ENCODE measurements around the gene ANKRD12. TPM values are rescaled to one million over a fixed set of nuclear protein-coding genes. Genes with fewer than 3 reads are reported as not detected.

The ANKRD12 gene
- total RNA-seq, 1 experiment from 2014 or later = 43.4 TPM

DNA sequence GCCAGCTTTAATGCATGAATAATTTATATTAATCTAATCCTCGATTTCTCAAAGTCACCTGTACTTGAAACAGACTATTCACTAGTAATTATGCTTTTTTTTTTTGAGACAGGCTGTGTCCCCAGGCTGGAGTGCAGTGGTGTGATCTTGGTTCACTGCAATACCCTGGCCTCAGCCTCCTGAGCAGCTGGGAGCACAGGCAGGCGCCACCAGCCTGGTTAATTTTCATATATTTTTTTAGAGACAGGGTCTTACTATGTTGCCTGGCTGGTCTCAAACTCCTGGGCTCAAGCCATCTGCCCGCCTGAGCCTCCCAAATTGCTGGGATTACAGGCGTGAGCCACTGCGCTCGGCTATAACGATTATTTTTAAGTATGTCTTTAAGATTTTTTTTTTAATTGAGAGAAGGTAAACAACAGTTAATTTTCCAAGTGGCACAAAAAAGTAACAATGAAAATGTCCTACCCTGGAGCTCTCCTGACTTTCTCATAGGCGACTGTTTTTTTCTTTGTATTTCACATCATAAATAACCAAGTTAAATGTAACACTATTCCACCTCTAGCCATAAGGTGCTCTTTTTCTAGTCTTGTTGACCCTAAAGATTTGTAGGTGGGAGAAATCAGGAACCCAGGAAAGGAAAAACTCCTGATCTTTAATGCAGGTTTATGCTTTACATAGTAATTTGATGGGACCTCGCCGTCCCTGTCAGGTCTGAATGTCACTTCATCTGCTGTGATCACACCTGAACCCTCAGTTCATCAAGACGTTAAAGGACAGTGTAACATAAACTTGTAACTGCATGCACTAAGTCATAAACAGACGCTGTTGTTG, 1.3 kb upstream of the ANKRD12 start:
- ATAC-seq (no peak), DNase-seq (ENCODE audit: low spot score) (no peak)
- no peaks in the 10 kb centered on the region for H3K9me3 Mint-ChIP-seq
- H3K27me3 Mint-ChIP-seq (ENCODE audit: low read depth) = no peaks in the 10 kb centered on the region
- peak overlapping the region; percentile 91 for H3K4me3 Mint-ChIP-seq
- H3K27ac Mint-ChIP-seq = peak overlapping the region; percentile 99
- CTCF ChIA-PET = interaction anchor here (2.0 kb wide), 1 partner anchor 268 kb away, joined by 4 read pairs; no protein-coding TSS in a partner anchor
- POLR2A ChIA-PET = interaction anchor here (0.7 to 2.4 kb wide), 6 partner anchors 13 to 269 kb away, joined by 3 to 10 read pairs (median 4); partner anchors contain the start of gene TWSG1
- H3K4me1 Mint-ChIP-seq = peaks cover 30% of the 10 kb centered on the region
- peaks cover 28% of the 10 kb centered on the region for H3K36me3 Mint-ChIP-seq
- no peak for TF ChIP-seq CBFB (CRISPR knock-in tag; IDR thresholded peaks at IDR 0.05; ENCODE audit: low read depth)
- TF ChIP-seq CREB1 (CRISPR knock-in tag; IDR thresholded peaks at IDR 0.05) = no peak
- TF ChIP-seq FOXP1 (CRISPR knock-in tag; IDR thresholded peaks at IDR 0.05; ENCODE audit: borderline replicate concordance) = no peak
- TF ChIP-seq, protein P1, sequence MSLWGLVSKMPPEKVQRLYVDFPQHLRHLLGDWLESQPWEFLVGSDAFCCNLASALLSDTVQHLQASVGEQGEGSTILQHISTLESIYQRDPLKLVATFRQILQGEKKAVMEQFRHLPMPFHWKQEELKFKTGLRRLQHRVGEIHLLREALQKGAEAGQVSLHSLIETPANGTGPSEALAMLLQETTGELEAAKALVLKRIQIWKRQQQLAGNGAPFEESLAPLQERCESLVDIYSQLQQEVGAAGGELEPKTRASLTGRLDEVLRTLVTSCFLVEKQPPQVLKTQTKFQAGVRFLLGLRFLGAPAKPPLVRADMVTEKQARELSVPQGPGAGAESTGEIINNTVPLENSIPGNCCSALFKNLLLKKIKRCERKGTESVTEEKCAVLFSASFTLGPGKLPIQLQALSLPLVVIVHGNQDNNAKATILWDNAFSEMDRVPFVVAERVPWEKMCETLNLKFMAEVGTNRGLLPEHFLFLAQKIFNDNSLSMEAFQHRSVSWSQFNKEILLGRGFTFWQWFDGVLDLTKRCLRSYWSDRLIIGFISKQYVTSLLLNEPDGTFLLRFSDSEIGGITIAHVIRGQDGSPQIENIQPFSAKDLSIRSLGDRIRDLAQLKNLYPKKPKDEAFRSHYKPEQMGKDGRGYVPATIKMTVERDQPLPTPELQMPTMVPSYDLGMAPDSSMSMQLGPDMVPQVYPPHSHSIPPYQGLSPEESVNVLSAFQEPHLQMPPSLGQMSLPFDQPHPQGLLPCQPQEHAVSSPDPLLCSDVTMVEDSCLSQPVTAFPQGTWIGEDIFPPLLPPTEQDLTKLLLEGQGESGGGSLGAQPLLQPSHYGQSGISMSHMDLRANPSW (CRISPR knock-in tag; conservative IDR thresholded peaks at IDR 0.05; ENCODE audit: low read depth) = no peak
- no peak for TF ChIP-seq ELF4 (CRISPR knock-in tag; IDR thresholded peaks at IDR 0.05; ENCODE audit: low read depth)
- TF ChIP-seq, protein P2, sequence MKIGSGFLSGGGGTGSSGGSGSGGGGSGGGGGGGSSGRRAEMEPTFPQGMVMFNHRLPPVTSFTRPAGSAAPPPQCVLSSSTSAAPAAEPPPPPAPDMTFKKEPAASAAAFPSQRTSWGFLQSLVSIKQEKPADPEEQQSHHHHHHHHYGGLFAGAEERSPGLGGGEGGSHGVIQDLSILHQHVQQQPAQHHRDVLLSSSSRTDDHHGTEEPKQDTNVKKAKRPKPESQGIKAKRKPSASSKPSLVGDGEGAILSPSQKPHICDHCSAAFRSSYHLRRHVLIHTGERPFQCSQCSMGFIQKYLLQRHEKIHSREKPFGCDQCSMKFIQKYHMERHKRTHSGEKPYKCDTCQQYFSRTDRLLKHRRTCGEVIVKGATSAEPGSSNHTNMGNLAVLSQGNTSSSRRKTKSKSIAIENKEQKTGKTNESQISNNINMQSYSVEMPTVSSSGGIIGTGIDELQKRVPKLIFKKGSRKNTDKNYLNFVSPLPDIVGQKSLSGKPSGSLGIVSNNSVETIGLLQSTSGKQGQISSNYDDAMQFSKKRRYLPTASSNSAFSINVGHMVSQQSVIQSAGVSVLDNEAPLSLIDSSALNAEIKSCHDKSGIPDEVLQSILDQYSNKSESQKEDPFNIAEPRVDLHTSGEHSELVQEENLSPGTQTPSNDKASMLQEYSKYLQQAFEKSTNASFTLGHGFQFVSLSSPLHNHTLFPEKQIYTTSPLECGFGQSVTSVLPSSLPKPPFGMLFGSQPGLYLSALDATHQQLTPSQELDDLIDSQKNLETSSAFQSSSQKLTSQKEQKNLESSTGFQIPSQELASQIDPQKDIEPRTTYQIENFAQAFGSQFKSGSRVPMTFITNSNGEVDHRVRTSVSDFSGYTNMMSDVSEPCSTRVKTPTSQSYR (CRISPR knock-in tag; IDR thresholded peaks at IDR 0.05) = no peak
- TF ChIP-seq, protein P3, sequence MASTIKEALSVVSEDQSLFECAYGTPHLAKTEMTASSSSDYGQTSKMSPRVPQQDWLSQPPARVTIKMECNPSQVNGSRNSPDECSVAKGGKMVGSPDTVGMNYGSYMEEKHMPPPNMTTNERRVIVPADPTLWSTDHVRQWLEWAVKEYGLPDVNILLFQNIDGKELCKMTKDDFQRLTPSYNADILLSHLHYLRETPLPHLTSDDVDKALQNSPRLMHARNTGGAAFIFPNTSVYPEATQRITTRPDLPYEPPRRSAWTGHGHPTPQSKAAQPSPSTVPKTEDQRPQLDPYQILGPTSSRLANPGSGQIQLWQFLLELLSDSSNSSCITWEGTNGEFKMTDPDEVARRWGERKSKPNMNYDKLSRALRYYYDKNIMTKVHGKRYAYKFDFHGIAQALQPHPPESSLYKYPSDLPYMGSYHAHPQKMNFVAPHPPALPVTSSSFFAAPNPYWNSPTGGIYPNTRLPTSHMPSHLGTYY (CRISPR knock-in tag; IDR thresholded peaks at IDR 0.05) = no peak

DNA sequence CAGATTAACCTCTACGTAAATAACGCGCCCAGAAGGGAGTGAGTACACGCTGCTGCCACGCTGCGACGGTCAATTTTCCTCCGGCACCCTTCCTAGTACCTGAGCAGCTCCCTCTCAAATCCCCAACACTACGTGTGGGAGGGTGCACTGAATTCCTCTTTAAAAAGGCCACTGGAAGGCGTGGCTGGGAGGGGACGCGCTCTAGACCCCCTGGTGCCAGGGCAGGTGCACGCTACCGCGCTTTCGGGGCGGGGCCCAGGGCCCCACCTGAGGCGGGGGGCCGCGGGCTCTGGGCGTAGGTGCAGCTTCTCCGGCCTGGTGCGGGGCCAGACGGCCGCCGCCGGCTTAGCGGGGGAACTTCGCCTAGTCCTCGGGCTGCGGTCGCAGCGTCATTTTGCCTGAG, 668 bp upstream of the ANKRD12 start:
- DNase-seq (ENCODE audit: low spot score) = peak; percentile 83
- peak; percentile 62 for ATAC-seq
- TF ChIP-seq EMX1 (CRISPR knock-in tag; IDR thresholded peaks at IDR 0.05) (0 out of 2 replicates have a peak, but pooled peaks have one; percentile 30), TEAD1 (CRISPR knock-in tag; IDR thresholded peaks at IDR 0.05) (peak; percentile 45; the same call in 1 of the 2 replicates), SP1 (CRISPR knock-in tag; conservative IDR thresholded peaks at IDR 0.05) (no peak; the same call in 1 of the 2 replicates), PRRX2 (CRISPR knock-in tag; IDR thresholded peaks at IDR 0.05) (0 out of 2 replicates have a peak, but pooled peaks have one; percentile 25), TP53 (CRISPR knock-in tag; IDR thresholded peaks at IDR 0.05) (no peak), ZNF263 (CRISPR knock-in tag; IDR thresholded peaks at IDR 0.05; ENCODE audit: low read depth) (no peak), NFE2L1 (CRISPR knock-in tag; IDR thresholded peaks at IDR 0.05) (no peak), RELA (CRISPR knock-in tag; IDR thresholded peaks at IDR 0.05; ENCODE audit: borderline replicate concordance) (peak; percentile 34; the same call in 1 of the 2 replicates), ZNF416 (CRISPR knock-in tag; IDR thresholded peaks at IDR 0.05) (0 out of 2 replicates have a peak, but pooled peaks have one; percentile 4), GRHL2 (CRISPR knock-in tag; IDR thresholded peaks at IDR 0.05; ENCODE audit: insufficient replicate concordance, severe bottlenecking) (no peak), CREM (CRISPR knock-in tag; IDR thresholded peaks at IDR 0.05) (0 out of 2 replicates have a peak, but pooled peaks have one; percentile 12)
- TF ChIP-seq, protein P4, sequence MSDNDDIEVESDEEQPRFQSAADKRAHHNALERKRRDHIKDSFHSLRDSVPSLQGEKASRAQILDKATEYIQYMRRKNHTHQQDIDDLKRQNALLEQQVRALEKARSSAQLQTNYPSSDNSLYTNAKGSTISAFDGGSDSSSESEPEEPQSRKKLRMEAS (CRISPR knock-in tag; IDR thresholded peaks at IDR 0.05) = peak; percentile 13; the same call in 1 of the 2 replicates
- TF ChIP-seq, protein P5, sequence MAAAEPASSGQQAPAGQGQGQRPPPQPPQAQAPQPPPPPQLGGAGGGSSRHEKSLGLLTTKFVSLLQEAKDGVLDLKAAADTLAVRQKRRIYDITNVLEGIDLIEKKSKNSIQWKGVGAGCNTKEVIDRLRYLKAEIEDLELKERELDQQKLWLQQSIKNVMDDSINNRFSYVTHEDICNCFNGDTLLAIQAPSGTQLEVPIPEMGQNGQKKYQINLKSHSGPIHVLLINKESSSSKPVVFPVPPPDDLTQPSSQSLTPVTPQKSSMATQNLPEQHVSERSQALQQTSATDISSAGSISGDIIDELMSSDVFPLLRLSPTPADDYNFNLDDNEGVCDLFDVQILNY (CRISPR knock-in tag; IDR thresholded peaks at IDR 0.05) = peak; percentile 50; the same call in 1 of the 2 replicates
- TF ChIP-seq, protein P6, sequence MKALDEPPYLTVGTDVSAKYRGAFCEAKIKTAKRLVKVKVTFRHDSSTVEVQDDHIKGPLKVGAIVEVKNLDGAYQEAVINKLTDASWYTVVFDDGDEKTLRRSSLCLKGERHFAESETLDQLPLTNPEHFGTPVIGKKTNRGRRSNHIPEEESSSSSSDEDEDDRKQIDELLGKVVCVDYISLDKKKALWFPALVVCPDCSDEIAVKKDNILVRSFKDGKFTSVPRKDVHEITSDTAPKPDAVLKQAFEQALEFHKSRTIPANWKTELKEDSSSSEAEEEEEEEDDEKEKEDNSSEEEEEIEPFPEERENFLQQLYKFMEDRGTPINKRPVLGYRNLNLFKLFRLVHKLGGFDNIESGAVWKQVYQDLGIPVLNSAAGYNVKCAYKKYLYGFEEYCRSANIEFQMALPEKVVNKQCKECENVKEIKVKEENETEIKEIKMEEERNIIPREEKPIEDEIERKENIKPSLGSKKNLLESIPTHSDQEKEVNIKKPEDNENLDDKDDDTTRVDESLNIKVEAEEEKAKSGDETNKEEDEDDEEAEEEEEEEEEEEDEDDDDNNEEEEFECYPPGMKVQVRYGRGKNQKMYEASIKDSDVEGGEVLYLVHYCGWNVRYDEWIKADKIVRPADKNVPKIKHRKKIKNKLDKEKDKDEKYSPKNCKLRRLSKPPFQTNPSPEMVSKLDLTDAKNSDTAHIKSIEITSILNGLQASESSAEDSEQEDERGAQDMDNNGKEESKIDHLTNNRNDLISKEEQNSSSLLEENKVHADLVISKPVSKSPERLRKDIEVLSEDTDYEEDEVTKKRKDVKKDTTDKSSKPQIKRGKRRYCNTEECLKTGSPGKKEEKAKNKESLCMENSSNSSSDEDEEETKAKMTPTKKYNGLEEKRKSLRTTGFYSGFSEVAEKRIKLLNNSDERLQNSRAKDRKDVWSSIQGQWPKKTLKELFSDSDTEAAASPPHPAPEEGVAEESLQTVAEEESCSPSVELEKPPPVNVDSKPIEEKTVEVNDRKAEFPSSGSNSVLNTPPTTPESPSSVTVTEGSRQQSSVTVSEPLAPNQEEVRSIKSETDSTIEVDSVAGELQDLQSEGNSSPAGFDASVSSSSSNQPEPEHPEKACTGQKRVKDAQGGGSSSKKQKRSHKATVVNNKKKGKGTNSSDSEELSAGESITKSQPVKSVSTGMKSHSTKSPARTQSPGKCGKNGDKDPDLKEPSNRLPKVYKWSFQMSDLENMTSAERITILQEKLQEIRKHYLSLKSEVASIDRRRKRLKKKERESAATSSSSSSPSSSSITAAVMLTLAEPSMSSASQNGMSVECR (CRISPR knock-in tag; IDR thresholded peaks at IDR 0.05; ENCODE audit: borderline replicate concordance) = peak; percentile 77; the same call in 1 of the 2 replicates

More for the DNA sequence above, 668 bp upstream of the ANKRD12 start:
- Mint-ChIP-seq H3K9me3 (no peaks in the 10 kb centered on the region), H3K27ac (peak overlapping the region; percentile 99), H3K36me3 (peaks cover 24% of the 10 kb centered on the region), H3K27me3 (ENCODE audit: low read depth) (no peaks in the 10 kb centered on the region), H3K4me3 (peak overlapping the region; percentile 91), H3K4me1 (peaks cover 32% of the 10 kb centered on the region)
- POLR2A ChIA-PET = interaction anchor here (0.7 to 2.4 kb wide), 5 partner anchors 12 to 268 kb away, joined by 3 to 10 read pairs (median 4); partner anchors contain the start of gene TWSG1
- CTCF ChIA-PET = interaction anchor here (2.0 kb wide), 1 partner anchor 268 kb away, joined by 4 read pairs; no protein-coding TSS in a partner anchor
